ENCODE measurements around the gene B4GALNT4.
"Not testable (repeated sequence)": the region's sequence is repeated elsewhere in the genome, so short reads cannot be mapped to it uniquely, and the experiment has no call there.

The B4GALNT4 gene

GRCh38 chr11:391117-392017, 22.1 kb downstream of the B4GALNT4 start:
- no peak for DNase-seq (ENCODE audit: low read depth in 2 of 2)

GRCh38 chr11:392102-392777, 22.9 kb downstream of the B4GALNT4 start:
- no peak for DNase-seq (ENCODE audit: low read depth in 2 of 2)

GRCh38 chr11:393219-394033, 24.1 kb downstream of the B4GALNT4 start:
- DNase-seq (ENCODE audit: low read depth in 2 of 2) = no peak

- DNase-seq (ENCODE audit: low read depth in 2 of 2) = no peak
Observed at GRCh38 chr11:394034-394857, 24.9 kb downstream of the B4GALNT4 start, which contains the start of gene PKP3. TSS of gene PKP3 (plus strand) at chr11:394209. CDS start at chr11:394293, 84 bp downstream.

GRCh38 chr11:394858-395655, 25.8 kb downstream of the B4GALNT4 start:
- DNase-seq (ENCODE audit: low read depth in 2 of 2) = no peak

GRCh38 chr11:395866-396265, 26.6 kb downstream of the B4GALNT4 start:
- DNase-seq (ENCODE audit: low read depth in 2 of 2) = no peak

- DNase-seq (ENCODE audit: low read depth in 2 of 2) = no peak
Observed at GRCh38 chr11:396511-396947, 27.2 kb downstream of the B4GALNT4 start.

GRCh38 chr11:396948-397548, 27.7 kb downstream of the B4GALNT4 start:
- no peak for DNase-seq (ENCODE audit: low read depth in 2 of 2)

GRCh38 chr11:398826-399225, 29.5 kb downstream of the B4GALNT4 start:
- DNase-seq (ENCODE audit: low read depth in 2 of 2) = no peak

GRCh38 chr11:399731-400211, 30.5 kb downstream of the B4GALNT4 start:
- DNase-seq (ENCODE audit: low read depth in 2 of 2) = no peak

GRCh38 chr11:400241-400689, 31.0 kb downstream of the B4GALNT4 start:
- DNase-seq (ENCODE audit: low read depth in 2 of 2) = no peak

- DNase-seq (ENCODE audit: low read depth in 2 of 2) = not testable (repeated sequence)
Observed at GRCh38 chr11:401196-401595, 31.9 kb downstream of the B4GALNT4 start.

- DNase-seq (ENCODE audit: low read depth in 2 of 2) = no peak
Observed at GRCh38 chr11:403021-403760, 33.9 kb downstream of the B4GALNT4 start.

GRCh38 chr11:403761-404431, 34.6 kb downstream of the B4GALNT4 start:
- DNase-seq (ENCODE audit: low read depth in 2 of 2) = no peak

- no peak for DNase-seq (ENCODE audit: low read depth in 2 of 2)
Observed at GRCh38 chr11:404551-405264, 35.4 kb downstream of the B4GALNT4 start.

GRCh38 chr11:405323-405953, 36.1 kb downstream of the B4GALNT4 start:
- DNase-seq (ENCODE audit: low read depth in 2 of 2) = no peak
